NCI-H2227 (cell line): ENCODE data around the gene CDK14.
"Not testable (repeated sequence)": the region's sequence is repeated elsewhere in the genome, so short reads cannot be mapped to it uniquely, and the experiment has no call there.

Experiments used
- DNase-seq: peaks from one replicate; lab custom pipeline; 2025; ENCODE audit not compliant: unreplicated experiment; lab: John Stamatoyannopoulos, UW

CDK14 gene

DNA sequence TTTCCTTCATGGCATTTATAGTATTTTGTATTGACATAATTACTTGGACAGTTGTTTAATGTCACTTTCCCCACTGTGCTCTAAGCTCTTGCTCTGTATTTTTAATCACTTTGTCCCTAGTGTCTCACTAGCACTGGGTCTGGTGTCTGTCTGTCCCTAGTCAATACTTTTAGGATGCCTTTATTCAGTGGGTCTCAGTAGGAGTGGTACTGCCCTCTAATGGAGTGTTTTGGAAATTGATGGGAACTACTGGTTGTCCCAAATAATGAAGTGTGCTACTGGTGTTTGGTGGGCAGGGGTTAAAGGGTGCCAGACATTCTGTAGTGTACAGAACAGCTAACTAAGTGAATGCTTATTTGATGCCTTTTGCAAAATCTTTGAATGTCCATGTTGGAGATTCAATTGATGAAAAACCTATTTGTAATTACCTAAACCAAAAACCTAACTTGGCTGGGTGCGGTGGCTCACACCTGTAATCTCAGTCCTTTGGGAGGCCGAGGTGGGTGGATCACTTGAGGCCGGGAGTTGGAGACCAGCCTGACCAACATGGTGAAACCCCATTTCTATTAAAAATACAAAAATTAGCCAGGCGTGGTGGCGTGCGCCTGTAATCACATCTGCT is 33.3 kb downstream of the CDK14 start:
- no peak for DNase-seq

DNA sequence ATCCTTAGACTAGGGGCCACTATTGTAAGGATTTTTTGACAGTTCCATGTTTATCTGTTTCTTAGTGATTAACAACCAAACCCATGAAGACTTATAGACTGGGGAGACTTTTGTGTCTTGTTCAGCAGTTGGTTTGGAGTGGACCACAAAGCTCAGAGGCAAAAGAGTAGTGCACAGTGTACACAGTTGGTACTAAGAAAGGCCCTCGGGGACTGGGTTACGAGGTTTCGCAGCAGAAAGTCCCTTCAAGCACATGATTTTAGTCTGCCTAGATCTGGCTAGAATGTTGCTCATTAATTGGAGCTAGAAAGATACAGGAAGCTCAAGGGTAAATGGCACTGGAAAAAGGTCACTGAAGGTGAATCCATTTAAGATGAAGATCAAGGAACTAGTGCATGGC is 35.4 kb downstream of the CDK14 start:
- no peak for DNase-seq

DNA sequence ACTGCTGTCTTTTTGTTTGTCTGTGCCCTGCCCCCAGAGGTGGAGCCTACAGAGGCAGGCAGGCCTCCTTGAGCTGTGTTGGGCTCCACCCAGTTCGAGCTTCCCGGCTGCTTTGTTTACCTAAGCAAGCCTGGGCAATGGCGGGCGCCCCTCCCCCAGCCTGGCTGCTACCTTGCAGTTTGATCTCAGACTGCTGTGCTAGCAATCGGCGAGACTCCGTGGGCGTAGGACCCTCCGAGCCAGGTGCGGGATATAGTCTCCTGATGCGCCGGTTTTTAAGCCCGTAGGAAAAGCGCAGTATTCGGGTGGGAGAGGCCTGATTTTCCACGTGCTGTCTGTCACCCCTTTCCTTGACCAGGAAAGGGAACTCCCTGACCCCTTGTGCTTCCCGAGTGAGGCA is 43.6 kb downstream of the CDK14 start:
- DNase-seq, result not testable (repeated sequence)

DNA sequence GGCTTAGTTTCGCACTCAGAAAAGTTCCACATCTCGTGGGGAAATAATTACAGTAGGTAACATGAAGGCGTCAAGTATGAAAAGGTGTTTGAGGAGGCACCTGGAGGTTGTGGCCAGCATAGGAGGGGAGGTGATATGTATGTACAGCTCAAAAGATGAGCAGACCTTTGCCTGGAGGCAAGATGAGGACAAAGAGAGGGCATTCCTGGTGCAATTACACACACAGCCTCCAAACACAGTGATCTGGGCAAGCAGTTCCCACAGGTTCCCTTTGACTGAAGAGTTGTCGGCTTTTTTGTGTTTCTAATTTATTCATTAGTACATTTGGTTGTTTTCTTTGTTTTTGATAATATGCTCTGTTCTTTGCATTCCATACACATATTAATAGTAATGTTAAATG is 46.9 kb downstream of the CDK14 start:
- no peak for DNase-seq

DNA sequence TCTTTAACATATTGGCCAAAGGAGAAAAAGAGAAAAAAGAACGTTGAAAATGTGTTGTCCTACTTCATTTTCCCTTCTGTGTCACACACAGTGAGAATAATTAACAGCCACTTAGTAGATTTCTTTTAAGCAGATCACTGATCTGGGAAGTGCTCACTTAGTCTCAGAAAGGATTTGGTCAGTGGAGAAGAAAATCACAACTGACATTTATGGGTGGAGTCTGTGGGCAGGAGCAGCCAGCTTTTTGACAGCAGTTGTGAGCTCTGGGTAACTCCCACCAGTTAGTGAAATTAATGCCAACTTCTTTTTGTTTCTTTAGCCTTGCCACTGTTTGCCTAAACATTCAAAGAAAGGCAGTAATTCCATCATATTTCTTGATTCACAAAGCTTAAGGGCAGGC is 49.7 kb downstream of the CDK14 start:
- no peak for DNase-seq

DNA sequence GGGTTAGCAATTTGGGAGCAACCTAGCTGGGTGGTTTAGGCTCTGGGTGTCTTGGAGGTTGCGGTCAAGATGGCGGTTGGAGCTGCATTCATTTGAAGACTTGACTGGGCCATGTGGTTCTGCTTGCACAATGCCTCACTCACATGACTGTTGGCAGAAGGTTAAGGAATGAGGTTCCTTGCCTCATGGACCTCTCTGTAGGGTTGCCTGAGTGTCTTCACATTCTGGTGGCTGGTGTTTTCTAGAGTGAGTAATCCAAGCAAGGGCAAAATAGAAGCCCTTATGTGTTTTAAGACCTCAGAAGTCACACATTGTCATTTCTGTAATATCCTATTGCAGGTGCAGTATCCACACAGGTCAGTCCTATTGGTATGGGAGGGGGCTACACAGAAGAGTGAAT is 52.0 kb downstream of the CDK14 start:
- DNase-seq, result no peak

DNA sequence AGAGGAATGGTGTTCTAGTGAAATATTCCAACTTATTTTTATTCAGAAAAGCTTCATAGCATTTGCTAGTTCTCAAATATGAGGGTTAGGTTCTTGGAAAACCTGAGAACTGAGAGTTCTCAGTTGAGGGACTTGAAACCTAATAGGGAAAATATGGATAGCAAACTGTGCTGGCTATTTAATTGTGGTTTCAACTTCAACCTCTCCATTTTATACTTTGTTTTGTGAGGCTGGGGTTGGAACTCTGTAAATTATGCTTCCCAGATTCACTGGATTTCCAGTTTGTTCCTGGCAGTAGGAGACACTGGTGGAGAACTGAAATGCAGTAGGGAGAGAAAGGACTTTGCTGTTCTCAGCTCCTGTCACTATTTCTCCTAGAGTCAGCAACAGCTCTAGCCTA is 52.7 kb downstream of the CDK14 start:
- DNase-seq, result no peak

DNA sequence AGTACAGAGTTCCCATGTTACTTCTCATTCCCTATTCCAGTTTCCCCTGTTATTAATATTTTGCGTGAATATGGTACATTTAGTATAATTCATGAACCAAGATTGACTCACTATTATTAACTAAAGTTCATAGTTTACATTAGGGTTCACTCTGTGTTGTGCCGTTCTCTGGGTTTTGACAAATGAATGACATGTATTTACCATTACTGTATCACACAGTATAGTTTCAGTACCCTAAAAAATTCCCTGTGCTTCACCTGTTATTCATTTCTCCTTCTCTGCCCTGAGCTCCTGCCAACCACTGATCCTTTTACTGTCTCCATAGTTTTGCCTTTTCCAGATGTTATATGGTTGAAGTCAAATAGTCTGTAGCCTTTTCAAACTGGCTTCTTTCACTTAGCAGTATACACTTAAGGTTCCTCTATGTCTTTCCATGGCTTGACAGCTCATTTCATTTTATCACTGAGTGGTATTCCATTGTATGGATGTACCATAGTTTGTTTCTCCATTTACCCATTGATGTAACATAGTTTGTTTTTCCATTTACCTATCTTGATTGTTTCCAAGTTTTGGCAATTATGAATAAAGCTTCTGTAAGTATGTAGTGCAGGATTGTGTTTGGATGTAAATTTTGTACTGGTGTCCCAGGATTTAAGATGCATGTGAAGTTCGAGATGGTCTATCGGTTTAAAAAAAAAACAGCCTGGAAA is 58.8 kb downstream of the CDK14 start:
- DNase-seq, result no peak

DNA sequence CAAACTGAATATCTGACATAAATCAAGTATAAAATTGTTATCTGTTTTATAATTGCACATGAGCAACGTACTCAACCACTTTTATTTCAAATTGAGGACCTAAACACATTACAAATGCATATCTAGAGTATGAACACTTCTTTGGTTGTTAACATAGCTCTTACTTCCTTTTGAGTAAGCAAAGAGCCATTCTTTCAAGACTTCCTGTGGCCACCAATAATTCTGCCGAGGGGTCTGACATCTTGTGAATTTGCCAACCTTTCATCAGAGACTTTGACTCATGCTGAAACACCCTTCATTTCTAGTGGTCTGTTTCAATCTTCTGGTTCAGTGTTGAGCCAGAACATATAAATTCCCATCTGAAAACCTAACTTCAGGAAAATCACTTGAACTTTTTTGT is 59.4 kb downstream of the CDK14 start:
- no peak for DNase-seq

DNA sequence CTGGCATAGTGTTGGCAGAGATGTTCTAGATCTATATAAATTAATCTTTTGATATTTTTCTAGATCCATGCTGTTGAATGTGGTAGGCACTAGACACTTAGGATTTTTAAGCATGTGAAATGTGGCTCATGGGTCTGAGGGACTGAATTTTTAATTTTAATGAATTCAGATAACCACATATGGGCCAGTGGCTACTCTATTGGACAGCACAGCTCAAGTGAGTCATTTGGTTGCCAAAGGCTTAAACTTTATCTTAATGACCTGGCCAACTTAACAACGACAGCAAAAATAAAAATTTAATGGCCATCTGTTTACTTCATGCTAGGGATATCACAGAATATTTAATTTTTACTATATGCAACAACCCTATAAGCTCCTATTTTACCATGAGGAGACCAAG is 61.4 kb downstream of the CDK14 start:
- DNase-seq, result no peak

DNA sequence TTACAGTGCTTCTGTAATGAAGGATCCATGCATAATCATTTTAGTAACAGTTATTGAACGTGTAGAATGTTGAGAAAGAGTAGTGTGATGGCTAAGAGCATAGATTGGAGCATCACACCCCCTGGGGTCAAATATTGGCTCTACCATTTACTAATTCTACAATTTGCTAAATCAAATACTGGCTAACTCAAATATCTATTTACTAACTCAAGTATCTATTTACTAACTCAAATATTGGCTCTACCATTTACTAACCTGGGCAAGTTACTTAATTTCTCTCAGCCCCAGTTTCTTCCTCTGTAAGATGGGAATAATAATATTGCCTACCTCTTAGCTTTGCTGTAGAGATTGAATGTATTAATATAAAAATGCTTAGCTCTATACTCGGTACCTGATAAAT is 64.0 kb downstream of the CDK14 start:
- no peak for DNase-seq

DNA sequence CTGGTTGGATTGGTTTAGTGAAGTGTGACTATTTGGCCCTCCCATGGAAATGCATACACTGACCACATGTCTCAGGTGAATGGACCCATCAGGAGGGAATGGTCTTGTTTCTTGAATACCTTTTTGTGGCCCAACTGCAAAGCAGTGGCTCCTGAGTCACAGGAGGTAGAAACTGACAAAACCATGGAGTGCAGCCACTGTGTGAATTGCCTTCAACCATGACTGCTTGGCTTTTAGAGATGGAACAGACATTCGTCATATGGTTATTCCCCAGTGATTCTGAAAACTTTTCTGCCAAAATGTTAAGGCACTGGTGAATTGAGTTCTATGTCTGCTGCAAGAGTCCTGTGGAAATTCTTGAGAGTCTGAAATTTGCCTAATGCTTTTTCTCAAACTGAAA is 64.7 kb downstream of the CDK14 start:
- no peak for DNase-seq

DNA sequence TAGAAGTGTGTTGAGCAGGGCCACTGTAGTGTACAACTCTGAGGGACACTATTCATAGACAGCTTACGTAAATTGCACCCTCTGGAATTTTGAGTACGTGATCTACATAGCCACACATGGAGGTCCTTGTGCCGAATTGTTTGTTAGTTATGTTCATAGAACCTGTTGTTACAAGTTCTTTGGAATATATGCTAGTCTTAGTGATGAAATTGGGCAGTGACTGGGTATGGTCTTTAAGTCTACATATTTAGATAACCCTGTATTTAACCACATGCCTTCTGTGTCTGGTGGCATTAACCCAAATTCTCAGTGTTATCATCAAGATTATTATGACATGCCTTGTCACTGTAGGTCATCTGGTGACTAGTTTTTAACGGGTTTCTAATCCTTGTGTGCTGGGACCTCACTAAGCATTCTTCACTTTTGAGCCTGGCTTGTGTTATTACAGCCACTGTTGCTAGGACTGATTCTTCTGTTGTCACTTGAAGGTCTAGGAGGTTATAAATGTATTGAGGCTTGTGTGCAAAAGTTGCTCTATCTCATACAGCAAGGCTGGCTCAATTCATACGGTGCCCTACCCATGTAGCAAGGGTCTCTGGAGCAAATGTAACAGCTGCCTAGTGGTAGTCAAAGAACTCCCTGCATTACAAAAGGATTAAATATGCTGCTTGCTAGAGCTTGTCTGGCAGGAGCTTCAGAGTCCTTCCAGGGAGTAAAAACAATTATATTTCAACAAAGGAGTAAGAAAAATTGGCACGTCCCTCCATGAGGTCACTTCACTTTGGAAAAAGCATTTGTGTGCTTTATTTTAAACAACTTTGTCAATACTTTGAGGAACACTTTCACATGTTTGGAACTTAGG is 65.4 kb downstream of the CDK14 start:
- no peak for DNase-seq

DNA sequence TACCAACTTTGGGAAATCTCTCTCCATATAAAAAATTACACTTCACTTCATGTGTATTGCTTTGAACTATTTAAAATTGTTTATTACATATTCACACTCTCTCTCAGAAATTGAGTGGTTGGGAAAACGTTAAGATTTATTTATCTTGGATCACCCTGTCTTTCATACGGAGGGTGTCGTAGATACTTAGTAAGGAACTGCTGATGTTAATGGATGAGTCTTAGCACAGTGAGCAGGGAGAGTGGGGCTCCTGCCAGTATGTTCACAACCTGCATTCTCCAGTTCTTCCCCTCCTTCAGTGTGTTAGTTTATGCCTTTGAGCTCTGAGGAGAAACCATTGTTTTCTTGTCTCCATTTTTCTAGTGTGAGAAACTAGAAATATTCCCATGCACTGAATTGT is 67.1 kb downstream of the CDK14 start:
- DNase-seq, result no peak

DNA sequence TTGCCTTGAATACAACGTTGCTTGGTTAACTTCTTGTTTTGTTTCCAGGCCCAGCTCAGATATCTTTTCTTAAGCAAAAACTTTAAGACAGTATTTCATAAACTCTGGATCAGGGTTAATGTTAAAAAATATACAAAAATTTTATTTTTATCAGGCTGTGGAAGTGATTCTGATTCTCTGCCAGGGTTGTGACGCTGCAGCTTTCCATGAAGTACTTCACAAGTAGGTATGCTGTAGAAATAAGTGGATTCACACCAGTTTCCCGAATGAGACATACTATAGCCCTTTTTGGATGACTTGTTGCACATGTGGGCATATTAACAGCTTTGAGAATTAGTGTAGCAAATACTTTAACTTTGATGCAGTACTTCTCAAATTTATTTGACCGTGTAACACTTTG is 70.1 kb downstream of the CDK14 start:
- no peak for DNase-seq

DNA sequence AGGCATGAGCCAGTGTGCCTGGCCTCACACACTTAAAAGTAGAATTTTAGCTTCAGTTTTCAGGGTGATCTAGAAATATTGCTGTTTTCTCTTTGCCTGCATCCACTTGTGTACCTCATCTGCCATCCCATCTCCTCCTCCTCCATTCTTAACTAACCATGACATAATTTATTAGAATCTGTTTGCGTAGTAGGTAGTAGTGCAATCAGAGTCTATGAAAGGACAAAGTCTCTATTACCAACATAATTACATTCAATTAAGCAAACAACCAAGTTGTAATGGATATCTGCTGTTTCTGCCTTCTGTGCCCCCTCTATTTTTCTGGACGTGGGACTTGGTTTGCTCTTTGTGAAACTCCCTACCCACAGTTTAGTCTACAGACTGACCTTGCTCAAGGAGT is 72.9 kb downstream of the CDK14 start:
- DNase-seq, result no peak

DNA sequence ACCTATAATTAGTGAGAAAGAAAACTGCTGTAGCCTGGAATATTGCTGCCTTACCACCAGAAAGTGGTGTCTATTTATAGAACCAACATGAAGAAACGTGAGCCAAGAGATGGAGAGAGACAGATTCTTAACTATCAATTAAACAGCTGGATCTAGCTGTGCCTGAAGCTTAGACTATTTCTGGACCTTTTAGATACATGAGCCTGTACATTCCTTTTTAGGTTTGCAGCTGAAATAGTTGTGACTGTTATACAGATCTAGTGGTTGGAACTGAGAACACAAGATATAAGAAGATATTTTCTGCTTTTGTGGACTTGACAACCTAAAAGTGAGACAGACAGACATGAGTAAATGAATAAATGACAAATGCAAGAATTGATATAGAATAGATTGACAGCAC is 73.4 kb downstream of the CDK14 start:
- no peak for DNase-seq

DNA sequence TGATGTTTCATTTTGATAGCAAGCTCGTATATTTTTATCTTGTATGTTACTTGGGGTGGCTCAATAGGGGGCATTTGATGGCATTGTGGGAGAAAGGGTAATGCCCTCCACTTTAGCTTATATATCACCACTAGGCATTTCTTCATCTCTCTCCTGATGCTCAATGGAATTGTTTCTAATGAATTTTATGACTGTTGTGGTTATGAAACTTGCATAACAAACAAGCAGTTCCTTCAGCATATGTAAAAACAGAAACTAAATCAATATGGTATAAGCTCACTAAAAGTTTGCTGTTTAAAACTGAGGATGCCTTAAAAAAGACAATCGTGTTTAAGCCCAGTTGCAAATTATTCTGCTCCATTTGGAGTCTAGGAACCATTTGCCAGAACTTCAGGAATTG is 75.5 kb downstream of the CDK14 start:
- DNase-seq, result no peak

DNA sequence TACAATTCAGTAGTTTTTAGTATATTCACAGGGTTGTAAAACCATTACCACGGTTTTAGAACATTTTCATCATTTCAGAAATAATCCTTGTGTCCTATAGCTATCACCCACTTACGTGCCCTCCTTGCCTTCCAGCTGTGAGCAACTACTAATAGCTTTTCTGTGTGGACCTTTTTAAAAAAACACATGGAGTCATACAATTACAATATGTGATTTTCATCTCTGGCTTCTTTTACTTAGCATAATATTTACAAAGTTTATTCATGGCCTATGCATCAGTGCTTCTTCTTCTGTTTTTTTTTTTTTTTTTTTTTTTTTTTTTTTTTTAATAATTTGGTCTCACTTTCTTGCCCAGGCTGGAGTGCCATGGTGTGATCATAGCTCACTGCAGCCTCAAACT is 76.1 kb downstream of the CDK14 start:
- DNase-seq, result no peak

DNA sequence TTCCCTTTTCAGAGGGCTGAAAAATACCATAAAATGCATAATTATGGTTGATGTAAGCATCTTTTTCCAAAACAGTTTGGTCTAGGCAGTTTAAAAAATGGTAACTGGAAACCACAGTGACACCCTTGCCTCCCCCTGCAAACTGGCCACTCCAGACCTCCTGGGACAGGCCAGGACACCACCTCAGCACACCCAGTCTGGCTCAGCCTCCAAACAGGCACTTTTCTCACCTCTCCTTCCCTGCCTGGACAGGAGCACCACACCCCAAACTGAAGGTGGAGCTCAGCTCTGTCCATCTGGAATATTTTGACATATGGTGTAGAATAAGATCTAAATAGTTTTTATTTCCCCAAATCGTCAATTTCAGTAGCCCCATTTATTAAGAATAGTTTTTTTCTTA is 78.5 kb downstream of the CDK14 start:
- DNase-seq, result no peak

DNA sequence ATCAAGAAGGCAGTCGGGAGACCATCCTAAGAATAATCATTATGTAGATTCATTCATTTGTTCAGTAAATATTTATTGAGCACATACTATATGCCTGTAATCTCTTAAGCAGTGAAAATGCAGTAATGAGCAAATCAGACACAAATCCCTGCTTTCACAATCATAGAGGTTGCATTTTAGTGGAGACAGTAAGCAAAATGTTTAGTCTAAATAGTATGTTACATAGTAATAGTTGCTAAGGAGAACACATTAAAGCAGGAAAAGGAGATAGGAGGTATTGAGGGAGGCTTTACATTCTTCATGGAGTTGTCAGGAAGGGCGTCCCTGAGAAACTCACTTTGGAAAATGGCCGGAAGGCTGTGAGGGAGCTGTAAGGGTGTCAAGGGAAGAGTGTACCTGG is 79.9 kb downstream of the CDK14 start:
- DNase-seq, result no peak
